ENCODE data around the gene SLIT3.

SLIT3 gene

DNA sequence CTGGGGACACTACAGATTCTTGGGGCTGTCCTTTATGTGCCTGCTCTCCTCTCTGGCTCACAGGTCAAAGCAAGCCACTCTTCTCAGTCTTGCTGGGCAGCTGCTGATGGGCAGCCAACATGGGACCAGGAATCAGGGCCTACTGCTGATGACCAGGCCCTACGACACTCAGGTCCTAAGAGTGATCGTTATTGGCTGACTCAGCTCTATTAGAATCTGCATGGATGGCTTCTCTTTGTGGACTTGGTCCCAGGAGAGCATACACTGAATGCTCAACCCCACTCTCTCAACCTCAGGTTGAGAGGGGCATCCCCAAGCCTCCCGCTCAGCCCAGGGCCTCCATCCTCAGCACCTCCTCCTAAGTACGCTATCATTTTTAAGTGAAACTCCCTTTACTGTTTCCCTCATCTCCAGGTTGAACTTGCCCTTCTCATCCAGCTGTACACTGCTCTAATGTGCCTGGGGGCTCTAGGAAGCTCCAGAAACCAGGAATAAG, 471.0 kb downstream of the SLIT3 start:
- Histone ChIP-seq H3K27me3 (ENCODE audit: control insufficient read depth in 2 of 2, insufficient read depth in 2 of 2, low read length in 2 of 2) (no peaks in the 10 kb centered on the region), H3K36me3 (ENCODE audit: control insufficient read depth in 2 of 2, insufficient read depth in 2 of 2, low read length in 2 of 2) (no peaks in the 10 kb centered on the region), H3K27ac (ENCODE audit: low read depth in 2 of 2, low read length in 2 of 2) (no peak overlapping the region), H3K4me3 (ENCODE audit: low read length in 2 of 2) (no peak overlapping the region), H3K9ac (ENCODE audit: low read depth in 1 of 2, low read length in 2 of 2) (no peak overlapping the region), H3K4me1 (ENCODE audit: control insufficient read depth in 2 of 2, insufficient read depth in 2 of 2, low read length in 2 of 2) (no peaks in the 10 kb centered on the region), H3K9me3 (ENCODE audit: control insufficient read depth in 2 of 2, low read length in 2 of 2) (no peaks in the 10 kb centered on the region)

DNA sequence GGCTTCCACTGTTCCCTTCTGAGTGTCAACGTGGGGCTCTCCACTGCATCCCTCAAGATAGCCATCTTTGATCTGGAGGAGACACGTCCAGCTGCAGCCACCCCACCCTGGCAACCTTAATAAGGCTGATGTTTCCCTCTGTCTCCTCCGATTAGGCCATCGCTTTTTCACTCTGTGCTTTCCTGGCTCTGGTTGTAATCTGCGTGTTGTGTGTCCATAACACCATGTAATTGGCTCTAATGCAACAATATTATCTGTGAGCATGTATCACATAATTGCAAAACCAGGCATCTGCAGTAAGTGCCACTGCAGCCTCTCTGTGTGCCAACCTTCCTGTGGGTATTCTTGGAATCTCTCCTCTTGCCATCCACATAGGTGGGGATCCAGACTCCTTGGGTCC, 471.9 kb downstream of the SLIT3 start:
- H3K27ac ChIP-seq (ENCODE audit: low read depth in 2 of 2, low read length in 2 of 2): no peak overlapping the region
- H3K9ac ChIP-seq (ENCODE audit: low read depth in 1 of 2, low read length in 2 of 2): no peak overlapping the region
- no peaks in the 10 kb centered on the region for H3K27me3 ChIP-seq (ENCODE audit: control insufficient read depth in 2 of 2, insufficient read depth in 2 of 2, low read length in 2 of 2)

GRCh38 chr5:168827636-168828035, 473.3 kb downstream of the SLIT3 start:
- Histone ChIP-seq H3K9ac (ENCODE audit: low read depth in 1 of 2, low read length in 2 of 2) (no peak overlapping the region), H3K4me1 (ENCODE audit: control insufficient read depth in 2 of 2, insufficient read depth in 2 of 2, low read length in 2 of 2) (no peaks in the 10 kb centered on the region), H3K9me3 (ENCODE audit: control insufficient read depth in 2 of 2, low read length in 2 of 2) (no peaks in the 10 kb centered on the region), H3K4me3 (ENCODE audit: low read length in 2 of 2) (no peak overlapping the region), H3K27ac (ENCODE audit: low read depth in 2 of 2, low read length in 2 of 2) (no peak overlapping the region), H3K36me3 (ENCODE audit: control insufficient read depth in 2 of 2, insufficient read depth in 2 of 2, low read length in 2 of 2) (no peaks in the 10 kb centered on the region), H3K27me3 (ENCODE audit: control insufficient read depth in 2 of 2, insufficient read depth in 2 of 2, low read length in 2 of 2) (no peaks in the 10 kb centered on the region)

More for the DNA sequence above, 471.9 kb downstream of the SLIT3 start:
- no peaks in the 10 kb centered on the region for H3K4me1 ChIP-seq (ENCODE audit: control insufficient read depth in 2 of 2, insufficient read depth in 2 of 2, low read length in 2 of 2)
- H3K4me3 ChIP-seq (ENCODE audit: low read length in 2 of 2): no peak overlapping the region
- H3K9me3 ChIP-seq (ENCODE audit: control insufficient read depth in 2 of 2, low read length in 2 of 2): no peaks in the 10 kb centered on the region
- no peaks in the 10 kb centered on the region for H3K36me3 ChIP-seq (ENCODE audit: control insufficient read depth in 2 of 2, insufficient read depth in 2 of 2, low read length in 2 of 2)

DNA sequence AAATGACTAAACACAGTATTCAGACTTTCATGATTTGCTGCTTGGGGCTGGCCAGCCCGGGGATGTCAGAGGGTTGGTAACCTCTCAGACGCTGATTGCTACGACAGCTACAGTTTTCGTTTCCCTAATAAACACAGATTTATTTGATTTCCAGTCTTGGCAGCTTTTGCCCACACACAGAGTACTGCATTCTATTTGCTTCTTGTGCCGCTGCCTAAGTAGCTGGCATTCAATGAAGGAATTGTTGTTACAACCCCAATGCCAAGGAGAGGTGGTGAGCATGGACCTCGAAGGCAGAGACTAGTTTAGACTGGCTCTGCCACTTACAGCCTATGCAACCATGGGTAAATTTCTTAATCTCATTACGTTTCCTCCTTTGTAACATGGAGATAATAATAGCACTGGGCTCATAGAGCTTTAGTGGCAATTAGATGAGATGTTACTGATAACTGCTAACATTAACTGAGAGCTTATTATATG, 474.7 kb downstream of the SLIT3 start:
- no peaks in the 10 kb centered on the region for H3K27me3 ChIP-seq (ENCODE audit: control insufficient read depth in 2 of 2, insufficient read depth in 2 of 2, low read length in 2 of 2)
- no peaks in the 10 kb centered on the region for H3K4me1 ChIP-seq (ENCODE audit: control insufficient read depth in 2 of 2, insufficient read depth in 2 of 2, low read length in 2 of 2)
- H3K9me3 ChIP-seq (ENCODE audit: control insufficient read depth in 2 of 2, low read length in 2 of 2): no peaks in the 10 kb centered on the region
- no peak overlapping the region for H3K9ac ChIP-seq (ENCODE audit: low read depth in 1 of 2, low read length in 2 of 2)
- H3K27ac ChIP-seq (ENCODE audit: low read depth in 2 of 2, low read length in 2 of 2): no peak overlapping the region
- no peaks in the 10 kb centered on the region for H3K36me3 ChIP-seq (ENCODE audit: control insufficient read depth in 2 of 2, insufficient read depth in 2 of 2, low read length in 2 of 2)
- H3K4me3 ChIP-seq (ENCODE audit: low read length in 2 of 2): no peak overlapping the region

DNA sequence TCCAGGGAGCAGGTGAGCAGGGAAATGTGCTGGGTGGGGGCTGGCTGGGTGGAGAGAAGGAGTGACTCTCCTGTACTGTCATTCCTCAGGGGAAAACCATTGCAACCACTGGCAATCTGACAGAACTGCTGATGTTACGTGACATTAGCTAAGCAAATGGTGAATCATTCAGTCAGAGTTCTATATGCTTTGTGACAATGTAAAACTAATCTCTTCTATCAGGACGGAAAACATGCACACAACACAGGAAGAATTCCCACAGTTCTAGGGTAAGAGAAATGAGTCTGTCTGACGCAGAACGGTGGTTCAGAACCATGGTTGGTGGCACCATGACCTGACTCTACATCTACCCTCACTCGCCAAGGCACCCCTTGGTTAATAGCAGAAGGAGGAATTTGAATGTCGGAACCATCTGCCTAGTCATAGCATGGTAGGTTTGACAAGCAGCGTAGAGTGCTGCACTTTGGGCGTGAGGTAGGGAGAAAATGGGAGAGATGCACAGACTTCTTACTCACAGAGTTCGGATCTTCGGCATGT, 478.1 kb downstream of the SLIT3 start:
- no peak overlapping the region for H3K4me3 ChIP-seq (ENCODE audit: low read length in 2 of 2)
- no peak overlapping the region for H3K27ac ChIP-seq (ENCODE audit: low read depth in 2 of 2, low read length in 2 of 2)
- no peak overlapping the region for H3K9ac ChIP-seq (ENCODE audit: low read depth in 1 of 2, low read length in 2 of 2)
- H3K4me1 ChIP-seq (ENCODE audit: control insufficient read depth in 2 of 2, insufficient read depth in 2 of 2, low read length in 2 of 2): no peaks in the 10 kb centered on the region
- peaks cover 0 to 1% of the 10 kb centered on the region in 2 donors for H3K27me3 ChIP-seq (ENCODE audit: control insufficient read depth in 2 of 2, insufficient read depth in 2 of 2, low read length in 2 of 2)
- no peaks in the 10 kb centered on the region for H3K9me3 ChIP-seq (ENCODE audit: control insufficient read depth in 2 of 2, low read length in 2 of 2)
- H3K36me3 ChIP-seq (ENCODE audit: control insufficient read depth in 2 of 2, insufficient read depth in 2 of 2, low read length in 2 of 2): no peaks in the 10 kb centered on the region

- Histone ChIP-seq H3K4me1 (ENCODE audit: control insufficient read depth in 2 of 2, insufficient read depth in 2 of 2, low read length in 2 of 2) (no peaks in the 10 kb centered on the region), H3K9me3 (ENCODE audit: control insufficient read depth in 2 of 2, low read length in 2 of 2) (no peaks in the 10 kb centered on the region), H3K9ac (ENCODE audit: low read depth in 1 of 2, low read length in 2 of 2) (no peak overlapping the region), H3K27me3 (ENCODE audit: control insufficient read depth in 2 of 2, insufficient read depth in 2 of 2, low read length in 2 of 2) (peaks cover 0 to 1% of the 10 kb centered on the region in 2 donors), H3K36me3 (ENCODE audit: control insufficient read depth in 2 of 2, insufficient read depth in 2 of 2, low read length in 2 of 2) (no peaks in the 10 kb centered on the region), H3K27ac (ENCODE audit: low read depth in 2 of 2, low read length in 2 of 2) (no peak overlapping the region), H3K4me3 (ENCODE audit: low read length in 2 of 2) (no peak overlapping the region)
Measured at GRCh38 chr5:168822248-168822744, 478.6 kb downstream of the SLIT3 start.

GRCh38 chr5:168820874-168821273, 480.1 kb downstream of the SLIT3 start:
- Histone ChIP-seq H3K27me3 (ENCODE audit: control insufficient read depth in 2 of 2, insufficient read depth in 2 of 2, low read length in 2 of 2) (peaks cover 0 to 1% of the 10 kb centered on the region in 2 donors), H3K27ac (ENCODE audit: low read depth in 2 of 2, low read length in 2 of 2) (no peak overlapping the region), H3K4me1 (ENCODE audit: control insufficient read depth in 2 of 2, insufficient read depth in 2 of 2, low read length in 2 of 2) (no peaks in the 10 kb centered on the region), H3K4me3 (ENCODE audit: low read length in 2 of 2) (no peak overlapping the region), H3K36me3 (ENCODE audit: control insufficient read depth in 2 of 2, insufficient read depth in 2 of 2, low read length in 2 of 2) (no peaks in the 10 kb centered on the region), H3K9me3 (ENCODE audit: control insufficient read depth in 2 of 2, low read length in 2 of 2) (no peaks in the 10 kb centered on the region), H3K9ac (ENCODE audit: low read depth in 1 of 2, low read length in 2 of 2) (no peak overlapping the region)

DNA sequence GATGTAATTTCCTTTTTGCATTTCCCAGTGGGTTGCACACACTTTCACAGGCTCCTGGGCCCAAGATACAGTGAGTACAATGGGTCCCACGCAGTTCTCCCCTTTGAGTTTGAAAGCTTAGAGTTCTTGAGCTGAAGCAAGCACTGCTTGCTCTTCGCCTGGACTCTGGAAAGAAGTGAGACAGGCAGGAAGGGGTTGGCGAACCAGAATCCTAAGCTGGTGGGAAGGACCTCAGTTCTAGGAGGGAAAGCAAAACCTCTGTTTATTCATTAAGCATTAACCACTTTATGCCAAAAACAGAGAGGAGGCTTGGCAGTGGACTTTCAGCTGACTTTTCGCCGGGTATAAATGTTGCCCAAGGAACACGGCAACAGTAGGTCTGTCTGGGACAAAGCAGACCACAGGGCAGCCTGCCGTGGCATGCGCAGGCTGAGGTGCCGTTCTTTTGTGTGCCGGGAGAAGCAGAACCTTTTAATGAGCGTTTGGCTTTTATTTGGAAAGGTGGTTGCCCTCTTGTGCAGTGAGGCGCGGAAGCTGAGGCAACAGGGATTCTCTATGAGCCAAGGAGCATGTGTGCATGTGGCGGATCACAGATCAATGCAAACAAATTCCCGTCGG, 481.8 kb downstream of the SLIT3 start:
- Histone ChIP-seq H3K4me1 (ENCODE audit: control insufficient read depth in 2 of 2, insufficient read depth in 2 of 2, low read length in 2 of 2) (no peaks in the 10 kb centered on the region), H3K9me3 (ENCODE audit: control insufficient read depth in 2 of 2, low read length in 2 of 2) (no peaks in the 10 kb centered on the region), H3K4me3 (ENCODE audit: low read length in 2 of 2) (no peak overlapping the region), H3K27ac (ENCODE audit: low read depth in 2 of 2, low read length in 2 of 2) (no peak overlapping the region), H3K27me3 (ENCODE audit: control insufficient read depth in 2 of 2, insufficient read depth in 2 of 2, low read length in 2 of 2) (peaks cover 0 to 1% of the 10 kb centered on the region in 2 donors), H3K9ac (ENCODE audit: low read depth in 1 of 2, low read length in 2 of 2) (no peak overlapping the region), H3K36me3 (ENCODE audit: control insufficient read depth in 2 of 2, insufficient read depth in 2 of 2, low read length in 2 of 2) (no peaks in the 10 kb centered on the region)

DNA sequence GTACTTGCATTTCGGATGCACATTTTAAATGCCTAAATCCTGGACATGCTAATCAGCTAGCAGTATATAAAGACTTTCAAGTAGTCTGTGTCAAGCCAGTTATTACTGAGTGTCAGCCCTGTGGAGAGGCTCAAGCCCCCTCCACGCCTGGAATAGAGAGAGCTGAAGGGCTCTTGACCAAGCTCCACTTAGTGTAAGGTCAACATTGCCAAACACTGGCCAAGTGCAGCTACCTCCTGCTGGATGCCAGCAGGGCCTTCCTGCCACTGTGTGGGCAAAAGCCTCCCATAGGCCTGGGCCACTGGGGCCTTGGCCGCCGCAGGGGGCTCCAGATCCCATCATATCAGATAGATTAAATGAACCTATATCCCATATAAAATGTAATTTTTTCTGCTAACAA, 482.4 kb downstream of the SLIT3 start:
- H3K9ac ChIP-seq (ENCODE audit: low read depth in 1 of 2, low read length in 2 of 2): no peak overlapping the region
- H3K4me1 ChIP-seq (ENCODE audit: control insufficient read depth in 2 of 2, insufficient read depth in 2 of 2, low read length in 2 of 2): no peaks in the 10 kb centered on the region
- H3K27me3 ChIP-seq (ENCODE audit: control insufficient read depth in 2 of 2, insufficient read depth in 2 of 2, low read length in 2 of 2): peaks cover 0 to 1% of the 10 kb centered on the region in 2 donors
- no peak overlapping the region for H3K4me3 ChIP-seq (ENCODE audit: low read length in 2 of 2)
- H3K9me3 ChIP-seq (ENCODE audit: control insufficient read depth in 2 of 2, low read length in 2 of 2): no peaks in the 10 kb centered on the region
- no peak overlapping the region for H3K27ac ChIP-seq (ENCODE audit: low read depth in 2 of 2, low read length in 2 of 2)
- H3K36me3 ChIP-seq (ENCODE audit: control insufficient read depth in 2 of 2, insufficient read depth in 2 of 2, low read length in 2 of 2): no peaks in the 10 kb centered on the region

DNA sequence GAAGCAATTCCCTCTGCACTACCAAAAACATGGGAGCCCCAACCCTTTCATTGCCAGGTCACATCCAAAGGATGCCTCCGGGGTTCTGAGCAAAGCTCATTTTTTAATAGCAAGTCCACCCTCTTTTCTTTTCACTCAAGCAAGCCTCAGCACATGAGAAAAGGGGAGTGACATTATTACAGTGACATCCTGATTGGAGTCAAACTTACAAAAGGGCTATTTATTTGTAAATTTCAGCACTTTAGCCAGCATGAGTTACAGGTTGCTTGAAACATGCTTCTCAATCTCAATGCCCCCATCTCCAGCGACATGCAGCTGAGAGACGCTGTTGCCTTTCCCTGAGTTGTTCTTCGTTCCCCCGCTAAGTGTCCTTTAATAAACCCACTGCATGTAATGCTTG, 483.3 kb downstream of the SLIT3 start:
- H3K4me3 ChIP-seq (ENCODE audit: low read length in 2 of 2): no peak overlapping the region
- H3K4me1 ChIP-seq (ENCODE audit: control insufficient read depth in 2 of 2, insufficient read depth in 2 of 2, low read length in 2 of 2): no peaks in the 10 kb centered on the region
- H3K36me3 ChIP-seq (ENCODE audit: control insufficient read depth in 2 of 2, insufficient read depth in 2 of 2, low read length in 2 of 2): no peaks in the 10 kb centered on the region

More for the DNA sequence above, 483.3 kb downstream of the SLIT3 start:
- Histone ChIP-seq H3K27me3 (ENCODE audit: control insufficient read depth in 2 of 2, insufficient read depth in 2 of 2, low read length in 2 of 2) (peaks cover 0 to 1% of the 10 kb centered on the region in 2 donors), H3K27ac (ENCODE audit: low read depth in 2 of 2, low read length in 2 of 2) (no peak overlapping the region), H3K9ac (ENCODE audit: low read depth in 1 of 2, low read length in 2 of 2) (no peak overlapping the region), H3K9me3 (ENCODE audit: control insufficient read depth in 2 of 2, low read length in 2 of 2) (no peaks in the 10 kb centered on the region)
